Measurements from ENCODE around the gene ARRB1.
A peak's percentile ranks its signal among the peaks of the same experiment; 100 is the strongest.

ARRB1 gene

DNA sequence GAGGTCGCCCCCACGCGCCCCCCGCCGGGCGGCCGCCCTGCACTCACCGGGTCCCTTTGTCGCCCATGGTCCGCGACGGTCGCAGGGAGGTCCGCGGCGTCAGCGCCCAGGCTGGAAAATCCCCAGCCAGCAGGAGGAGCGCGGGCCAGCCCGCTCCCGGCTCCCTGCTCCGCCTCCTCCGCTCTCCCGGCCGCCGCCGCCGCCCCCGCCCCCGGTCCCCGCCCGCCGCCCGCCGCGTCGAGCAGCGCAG lies at the start of gene ARRB1:
ARRB1 (minus strand) TSS at position 121 of the 250 bp plus-strand sequence; CDS start at position 67, 54 bp downstream.
- H3K4me3 ChIP-seq (ENCODE audit: low read depth, low read length) = peak within 1 kb of the TSS; percentile 64
- TF ChIP-seq, protein P1, sequence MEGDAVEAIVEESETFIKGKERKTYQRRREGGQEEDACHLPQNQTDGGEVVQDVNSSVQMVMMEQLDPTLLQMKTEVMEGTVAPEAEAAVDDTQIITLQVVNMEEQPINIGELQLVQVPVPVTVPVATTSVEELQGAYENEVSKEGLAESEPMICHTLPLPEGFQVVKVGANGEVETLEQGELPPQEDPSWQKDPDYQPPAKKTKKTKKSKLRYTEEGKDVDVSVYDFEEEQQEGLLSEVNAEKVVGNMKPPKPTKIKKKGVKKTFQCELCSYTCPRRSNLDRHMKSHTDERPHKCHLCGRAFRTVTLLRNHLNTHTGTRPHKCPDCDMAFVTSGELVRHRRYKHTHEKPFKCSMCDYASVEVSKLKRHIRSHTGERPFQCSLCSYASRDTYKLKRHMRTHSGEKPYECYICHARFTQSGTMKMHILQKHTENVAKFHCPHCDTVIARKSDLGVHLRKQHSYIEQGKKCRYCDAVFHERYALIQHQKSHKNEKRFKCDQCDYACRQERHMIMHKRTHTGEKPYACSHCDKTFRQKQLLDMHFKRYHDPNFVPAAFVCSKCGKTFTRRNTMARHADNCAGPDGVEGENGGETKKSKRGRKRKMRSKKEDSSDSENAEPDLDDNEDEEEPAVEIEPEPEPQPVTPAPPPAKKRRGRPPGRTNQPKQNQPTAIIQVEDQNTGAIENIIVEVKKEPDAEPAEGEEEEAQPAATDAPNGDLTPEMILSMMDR (IDR thresholded peaks at IDR 0.05; ENCODE audit: low read depth, low read length) = no peak

DNA sequence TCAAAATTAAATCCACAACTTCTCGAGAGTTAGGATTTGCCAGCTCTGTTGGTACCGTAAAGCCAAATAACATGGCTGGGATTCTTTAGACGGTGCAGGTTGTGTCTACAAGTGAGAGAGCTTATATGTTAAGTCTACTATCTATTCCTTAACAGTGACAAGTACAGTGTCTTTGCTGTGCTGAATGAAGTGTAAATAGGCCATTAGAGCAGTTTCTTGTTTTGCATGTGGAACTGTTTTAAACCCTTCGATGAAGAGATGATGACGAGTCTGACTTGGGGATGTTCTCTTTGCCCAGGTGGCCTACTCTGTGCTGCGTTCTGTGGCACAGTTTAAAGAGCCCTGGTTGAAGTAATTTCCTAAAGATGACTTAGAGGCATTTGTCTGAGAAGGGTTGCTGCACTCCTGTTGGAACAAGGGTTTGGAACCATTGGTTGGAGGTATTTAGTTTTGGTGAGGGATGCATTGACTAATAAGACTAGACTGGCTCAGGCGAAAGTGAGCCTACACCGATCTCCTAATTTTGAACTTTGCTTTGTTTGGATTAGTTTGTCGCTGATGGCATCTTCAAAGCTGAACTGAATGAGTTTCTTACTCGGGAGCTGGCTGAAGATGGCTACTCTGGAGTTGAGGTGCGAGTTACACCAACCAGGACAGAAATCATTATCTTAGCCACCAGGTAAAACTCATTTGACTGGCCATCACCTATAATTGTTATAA lies 48.8 kb upstream of the ARRB1 start:
- TF ChIP-seq, protein P1 (IDR thresholded peaks at IDR 0.05; ENCODE audit: low read depth, low read length) = no peak

DNA sequence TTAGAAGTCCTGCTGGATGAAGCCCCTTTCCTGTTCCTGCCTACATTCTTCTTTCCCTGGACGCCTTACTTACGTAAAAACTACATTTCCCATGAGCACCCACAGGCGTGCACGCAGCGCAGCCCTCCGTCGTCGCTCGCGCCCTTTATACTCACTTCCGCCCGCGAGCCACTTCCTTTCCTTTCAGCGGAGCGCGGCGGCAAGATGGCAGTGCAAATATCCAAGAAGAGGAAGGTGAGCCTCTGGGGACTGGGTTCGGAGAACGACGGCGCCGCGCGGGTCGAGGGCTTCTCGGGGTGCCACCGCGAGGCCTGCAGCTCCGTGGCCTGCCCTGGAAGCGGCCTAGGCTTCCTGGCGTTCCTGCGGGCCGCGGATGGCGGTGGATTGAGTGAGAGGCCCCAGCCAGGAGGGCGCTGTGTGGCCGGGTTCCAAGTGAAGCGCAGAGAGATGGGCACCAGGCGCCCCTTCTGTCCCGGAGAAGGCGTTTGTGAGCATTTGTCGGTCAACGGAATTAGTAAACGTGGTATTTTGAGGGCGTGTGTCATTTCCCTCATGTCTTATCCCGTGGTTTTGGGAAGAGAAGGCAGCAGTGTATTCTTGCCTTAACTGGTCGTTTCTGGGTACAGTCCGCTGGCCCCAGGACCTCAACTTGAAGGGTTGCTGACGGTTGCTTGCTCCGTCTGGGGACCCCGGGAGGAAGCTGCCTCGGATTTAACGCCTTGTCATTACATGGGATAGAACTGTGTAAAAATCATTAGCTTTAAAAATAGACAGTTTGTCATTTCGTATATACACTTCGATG lies 48.1 kb upstream of the ARRB1 start, which contains the start of gene RPS3:
RPS3 (plus strand) TSS at position 175 of the 802 bp plus-strand sequence; CDS start at position 205, 30 bp downstream.
- peak within 1 kb of the TSS; percentile 93 for H3K4me3 ChIP-seq (ENCODE audit: low read depth, low read length)
- TF ChIP-seq, protein P1 (IDR thresholded peaks at IDR 0.05; ENCODE audit: low read depth, low read length) = no peak

More for the DNA sequence above, 48.8 kb upstream of the ARRB1 start:
- peak overlapping the region; percentile 93 for H3K4me3 ChIP-seq (ENCODE audit: low read depth, low read length)

DNA sequence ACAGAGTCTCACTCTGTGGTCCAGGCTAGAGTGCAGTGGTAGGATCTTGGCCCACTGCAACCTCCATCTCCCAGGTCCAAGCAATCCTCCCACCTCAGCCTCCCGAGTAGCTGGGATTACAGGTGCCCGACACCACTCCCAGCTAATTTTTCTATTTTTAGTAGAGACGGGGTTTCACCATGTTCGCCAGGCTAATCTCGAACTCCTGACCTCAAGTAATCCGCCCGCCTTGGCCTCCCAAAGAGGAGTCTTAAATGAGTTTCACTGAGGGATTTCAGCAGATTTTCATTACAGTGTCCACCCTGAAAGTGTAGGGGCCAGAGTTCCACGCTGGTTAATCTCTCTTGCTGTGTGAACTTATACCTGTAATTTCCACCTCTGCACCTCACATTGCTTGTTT lies 47.4 kb upstream of the ARRB1 start:
- H3K4me3 ChIP-seq (ENCODE audit: low read depth, low read length) = no peak overlapping the region

DNA sequence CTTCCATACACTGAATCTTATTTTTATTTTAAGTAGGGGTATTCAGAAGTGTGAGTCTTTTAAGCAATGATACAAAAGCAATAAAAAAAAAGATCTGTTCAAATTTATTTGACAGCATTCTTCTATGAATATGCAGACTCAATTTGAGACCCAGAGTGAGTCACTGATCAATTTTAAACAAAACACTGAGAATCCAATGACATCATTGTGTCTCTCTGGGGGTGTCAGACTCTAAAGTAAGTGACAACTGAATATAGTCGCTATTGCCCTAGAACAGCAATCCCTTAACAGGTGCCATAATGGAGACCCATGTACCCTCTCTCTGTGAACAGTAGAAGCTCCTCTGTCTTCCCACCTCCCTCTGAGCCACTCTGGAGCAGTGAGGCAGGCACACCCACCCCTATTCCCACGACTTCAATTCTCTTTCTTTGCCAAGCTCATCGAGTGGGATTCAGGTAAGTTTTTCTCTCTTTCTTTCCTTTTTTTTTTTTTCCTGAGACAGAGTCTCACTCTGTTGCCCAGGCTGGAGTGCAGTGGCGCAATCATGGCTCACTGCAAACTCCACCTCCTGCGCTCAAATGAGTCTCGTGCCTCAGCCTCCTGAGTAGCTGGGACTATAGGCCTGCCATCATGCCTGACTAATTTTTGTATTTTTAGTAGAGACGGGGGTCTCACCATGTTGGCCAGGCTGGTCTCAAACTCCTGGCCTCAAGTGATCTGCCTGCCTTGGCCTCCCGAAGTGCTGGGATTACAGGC lies 42.8 kb upstream of the ARRB1 start:
- H3K4me3 ChIP-seq (ENCODE audit: low read depth, low read length) = no peak overlapping the region
- TF ChIP-seq, protein P1 (IDR thresholded peaks at IDR 0.05; ENCODE audit: low read depth, low read length) = no peak

More for the DNA sequence above, 47.4 kb upstream of the ARRB1 start:
- TF ChIP-seq, protein P1 (IDR thresholded peaks at IDR 0.05; ENCODE audit: low read depth, low read length) = no peak

DNA sequence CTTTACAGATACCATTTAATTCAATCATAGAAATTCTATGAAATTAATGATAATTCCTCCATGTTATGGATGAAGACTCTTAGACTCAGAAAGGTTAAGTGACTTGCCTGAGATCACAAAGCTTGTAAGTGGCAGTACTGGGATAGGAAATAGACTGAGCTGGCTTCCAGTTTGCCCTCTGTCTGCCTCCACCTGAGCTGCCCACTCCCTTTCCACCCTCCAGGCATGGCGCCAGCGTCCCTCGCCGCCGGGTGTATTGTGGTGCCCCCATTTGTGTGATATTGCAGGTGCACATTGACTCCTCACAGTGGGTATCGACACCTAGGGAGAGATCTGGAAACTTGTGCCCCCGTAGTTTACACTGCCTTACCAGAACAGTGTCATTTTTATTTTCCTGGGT lies 38.5 kb upstream of the ARRB1 start:
- TF ChIP-seq, protein P1 (IDR thresholded peaks at IDR 0.05; ENCODE audit: low read depth, low read length) = no peak
- H3K4me3 ChIP-seq (ENCODE audit: low read depth, low read length) = no peak overlapping the region

Data from WI38 (cell line).